Measurements from ENCODE around the gene SDCBP2. TPM values are rescaled to one million over a fixed set of nuclear protein-coding genes. Genes with fewer than 3 reads are reported as not detected.

The SDCBP2 gene
- total and polyA plus RNA-seq, 2 of the 4 experiments (the other 2 are of a cell fraction), result 0.54 to 1.3 TPM

- Histone ChIP-seq H3K9me3 (ENCODE audit: control insufficient read depth, insufficient read depth, low read length) (no peaks in the 10 kb centered on the region), H3K4me3 (ENCODE audit: insufficient read depth, low read depth, low read length) (no peak overlapping the region), H3K4me1 (ENCODE audit: control insufficient read depth, insufficient read depth, low read length) (no peaks in the 10 kb centered on the region), H2BK15ac (ENCODE audit: low read depth, low read length) (no peak overlapping the region), H3K23ac (ENCODE audit: low read depth, low read length) (no peak overlapping the region), H3K4ac (ENCODE audit: low read depth, low read length) (no peak overlapping the region), H2AFZ (replicated peaks; ENCODE audit: low read length, poor library complexity) (no peak overlapping the region), H3K56ac (ENCODE audit: extremely low read depth, insufficient read depth, low read length) (no peak overlapping the region), H2BK20ac (ENCODE audit: low read depth, low read length) (no peak overlapping the region), H3K79me1 (ENCODE audit: low read depth in 1 of 2, low read length in 2 of 2) (no peaks in the 10 kb centered on the region), H2BK5ac (ENCODE audit: low read depth, low read length, poor library complexity, severe bottlenecking) (peak overlapping the region; percentile 8), H2AK5ac (ENCODE audit: low read depth, low read length) (peak overlapping the region; percentile 71; the same call in 1 of the 2 replicates), H4K5ac (ENCODE audit: low read depth, low read length) (no peak overlapping the region), H3K27ac (ENCODE audit: insufficient read depth, low read length) (no peak overlapping the region), H3K9me1 (ENCODE audit: insufficient read depth, low read length) (no peaks in the 10 kb centered on the region; the same call in 1 of the 2 replicates), H2BK120ac (ENCODE audit: low read depth, low read length) (no peak overlapping the region), H3K36me3 (ENCODE audit: control insufficient read depth, insufficient read depth, low read length) (no peaks in the 10 kb centered on the region), H3K4me2 (ENCODE audit: low read depth, low read length) (no peak overlapping the region), H4K20me1 (ENCODE audit: insufficient read depth, low read length) (no peaks in the 10 kb centered on the region), H4K8ac (ENCODE audit: low read depth in 2 of 2, low read length in 2 of 2) (no peak overlapping the region), H4K91ac (ENCODE audit: insufficient read depth, low read depth, low read length) (no peak overlapping the region), H3K14ac (replicated peaks; ENCODE audit: low read depth, low read length) (no peak overlapping the region), H3K9ac (ENCODE audit: low read depth, low read length) (no peak overlapping the region), H3K27me3 (ENCODE audit: control insufficient read depth, insufficient read depth, low read length) (no peaks in the 10 kb centered on the region), H2AK9ac (replicated peaks; ENCODE audit: low read depth, low read length, poor library complexity) (peak overlapping the region; percentile 55), H3K18ac (ENCODE audit: low read depth, low read length) (no peak overlapping the region)
- intact Hi-C loops (cut with micrococcal nuclease) (loop anchor here (5.0 kb wide), 1 partner anchor 465 kb away; no protein-coding TSS in a partner anchor), dilution Hi-C loops (cut with HindIII; ENCODE audit: low sequenced_read_pairs, unreplicated experiment) (no loop called here), in situ Hi-C loops (cut with MboI; ENCODE audit: low sequenced_read_pairs) (loop anchor here (5.0 kb wide), 1 partner anchor 130 kb away; no protein-coding TSS in a partner anchor)
- TF ChIP-seq MAFK (IDR thresholded peaks at IDR 0.05; ENCODE audit: low read depth, low read length) (no peak), CHD1 (IDR thresholded peaks at IDR 0.05; ENCODE audit: low read depth, low read length) (no peak), POLR2A (IDR thresholded peaks at IDR 0.05; ENCODE audit: low read depth, low read length) (no peak), RAD21 (IDR thresholded peaks at IDR 0.05; ENCODE audit: low read length) (no peak)
- TF ChIP-seq, protein P1, sequence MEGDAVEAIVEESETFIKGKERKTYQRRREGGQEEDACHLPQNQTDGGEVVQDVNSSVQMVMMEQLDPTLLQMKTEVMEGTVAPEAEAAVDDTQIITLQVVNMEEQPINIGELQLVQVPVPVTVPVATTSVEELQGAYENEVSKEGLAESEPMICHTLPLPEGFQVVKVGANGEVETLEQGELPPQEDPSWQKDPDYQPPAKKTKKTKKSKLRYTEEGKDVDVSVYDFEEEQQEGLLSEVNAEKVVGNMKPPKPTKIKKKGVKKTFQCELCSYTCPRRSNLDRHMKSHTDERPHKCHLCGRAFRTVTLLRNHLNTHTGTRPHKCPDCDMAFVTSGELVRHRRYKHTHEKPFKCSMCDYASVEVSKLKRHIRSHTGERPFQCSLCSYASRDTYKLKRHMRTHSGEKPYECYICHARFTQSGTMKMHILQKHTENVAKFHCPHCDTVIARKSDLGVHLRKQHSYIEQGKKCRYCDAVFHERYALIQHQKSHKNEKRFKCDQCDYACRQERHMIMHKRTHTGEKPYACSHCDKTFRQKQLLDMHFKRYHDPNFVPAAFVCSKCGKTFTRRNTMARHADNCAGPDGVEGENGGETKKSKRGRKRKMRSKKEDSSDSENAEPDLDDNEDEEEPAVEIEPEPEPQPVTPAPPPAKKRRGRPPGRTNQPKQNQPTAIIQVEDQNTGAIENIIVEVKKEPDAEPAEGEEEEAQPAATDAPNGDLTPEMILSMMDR (conservative IDR thresholded peaks at IDR 0.05; ENCODE audit: low read depth, low read length), result no peak
- TF ChIP-seq, protein P2, sequence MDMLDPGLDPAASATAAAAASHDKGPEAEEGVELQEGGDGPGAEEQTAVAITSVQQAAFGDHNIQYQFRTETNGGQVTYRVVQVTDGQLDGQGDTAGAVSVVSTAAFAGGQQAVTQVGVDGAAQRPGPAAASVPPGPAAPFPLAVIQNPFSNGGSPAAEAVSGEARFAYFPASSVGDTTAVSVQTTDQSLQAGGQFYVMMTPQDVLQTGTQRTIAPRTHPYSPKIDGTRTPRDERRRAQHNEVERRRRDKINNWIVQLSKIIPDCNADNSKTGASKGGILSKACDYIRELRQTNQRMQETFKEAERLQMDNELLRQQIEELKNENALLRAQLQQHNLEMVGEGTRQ (IDR thresholded peaks at IDR 0.05; ENCODE audit: low read depth, low read length), result no peak
- POLR2A ChIA-PET (ENCODE audit: unreplicated experiment), result no interaction called here
- DNase-seq (no peak), ATAC-seq (ENCODE audit: low read depth) (no peak)
- CTCF ChIA-PET, result no interaction called here
- WGBS, 2 experiments (ENCODE audit: extremely low coverage in 2 of 2, insufficient read length in 1 of 2), result 90% methylated on average over 10 of the region's 20 CpGs; no CpG with 5 or more reads in 1 of the 2 experiments
- BruUV-seq (replicated peaks), result no TSS peak
Measured at GRCh38 chr20:1312308-1312707, 16.6 kb downstream of the SDCBP2 start.

All from IMR-90 (cell line).